Esophagus muscularis mucosa (tissue), 4 donors: ENCODE results near the gene PHACTR1. TPM values are rescaled to one million over a fixed set of nuclear protein-coding genes. Genes with fewer than 3 reads are reported as not detected.

Source experiments
- DNase-seq: peaks from one replicate; pipeline ENCODE4 v3.0.0-alpha.2; 2017; ENCODE audit errors: extremely low spot score
- H3K27ac ChIP-seq, 4 donors: fragments of 200-600 bp; sonication (generic); replicated peaks in 1 of 4; 1 replicate in 3 of 4; 2 replicates in 1 of 4; pipeline ENCODE4 v1.5.1; 2016 to 2019; ENCODE audit warnings: mild to moderate bottlenecking in 1 of 4
- H3K27me3 ChIP-seq, 4 donors: fragments of 200-600 bp; sonication (generic); one replicate each; pipeline versions ENCODE4 v1.5.1 to v1.6.0; 2016 to 2019
- H3K36me3 ChIP-seq, 4 donors: fragments of 200-600 bp; sonication (generic); one replicate each; pipeline ENCODE4 v1.5.1; 2016 to 2019
- H3K4me1 ChIP-seq, 4 donors: fragments of 200-600 bp; sonication (generic); one replicate each; pipeline ENCODE4 v1.5.1; 2016 to 2019
- H3K4me3 ChIP-seq, 4 donors: fragments of 200-600 bp; sonication (generic); 1 replicate in 2 of 4; 2 replicates in 2 of 4; pipeline ENCODE4 v1.5.1; 2016 to 2019; ENCODE audit warnings: mild to moderate bottlenecking in 4 of 4, moderate library complexity in 1 of 4
- H3K9me3 ChIP-seq, 4 donors: fragments of 200-600 bp; sonication (generic); 1 replicate in 3 of 4; 2 replicates in 1 of 4; pipeline ENCODE4 v1.5.1; 2016 to 2019
- CTCF ChIP-seq, 3 experiments: fragments of 200-600 bp in 2 of 3; fragments of 450-650 bp in 1 of 3; sonication (generic) in 2 of 3; IDR thresholded peaks; one replicate each; pipeline ENCODE4 v1.5.1; 2017 to 2019; ENCODE audit warnings: antibody characterized with exemption in 3 of 3, mild to moderate bottlenecking in 2 of 3, moderate library complexity in 1 of 3
- EP300 ChIP-seq: sonication (generic); formaldehyde crosslinking; IDR thresholded peaks from one replicate; pipeline ENCODE4 v1.6.1; 2017; ENCODE audit warnings: antibody characterized with exemption
- POLR2A ChIP-seq: fragments of 450-650 bp; IDR thresholded peaks from one replicate; pipeline ENCODE4 v1.6.1; 2017; ENCODE audit warnings: antibody characterized with exemption, moderate library complexity, mild to moderate bottlenecking, low read depth
- POLR2AphosphoS5 ChIP-seq, 2 donors: sonication (generic); formaldehyde crosslinking; IDR thresholded peaks; one replicate each; pipeline ENCODE4 v1.6.1; 2017; ENCODE audit warnings: antibody characterized with exemption in 2 of 2
- WGBS: methylation state at CpG from one replicate; pipeline ENCODE4 v1.1.5; 2018; 5-methylcytosine and 5-hydroxymethylcytosine counted together
- intact Hi-C: fragments of 100-400 bp; cut with DNase I; formaldehyde crosslinking; loops from one replicate; pipeline ENCODE4 v1.15.1; 2023
- total RNA-seq, 4 donors: library from RNA; depleted of rRNA; stranded (reverse); fragments of >200 nt; gene quantifications; one replicate each; pipeline versions ENCODE4 v1.1.0 to v1.2.1, GENCODE V29; 2016

PHACTR1 gene
- total RNA-seq, 4 donors from 2014 or later: 0.83 to 4.2 (median 3.1) TPM

- peaks cover 4 to 21% (median 13%) of the 10 kb centered on the region in 4 donors for H3K4me1 ChIP-seq
- H3K27ac ChIP-seq: no peak overlapping the region
- no peak overlapping the region for H3K4me3 ChIP-seq
- no peaks in the 10 kb centered on the region for H3K27me3 ChIP-seq
- H3K9me3 ChIP-seq: no peaks in the 10 kb centered on the region
- intact Hi-C loops: no loop called here
- DNase-seq: no peak
- no peak for TF ChIP-seq POLR2A
- TF ChIP-seq POLR2AphosphoS5 (IDR thresholded peaks at IDR 0.05): no peak
- no peak for TF ChIP-seq EP300
- no peak for TF ChIP-seq CTCF (IDR thresholded peaks at IDR 0.05)
- no peaks in the 10 kb centered on the region for H3K36me3 ChIP-seq
These were observed 383.2 kb downstream of the PHACTR1 start for GRCh38 chr6:13099771-13100170.

DNA sequence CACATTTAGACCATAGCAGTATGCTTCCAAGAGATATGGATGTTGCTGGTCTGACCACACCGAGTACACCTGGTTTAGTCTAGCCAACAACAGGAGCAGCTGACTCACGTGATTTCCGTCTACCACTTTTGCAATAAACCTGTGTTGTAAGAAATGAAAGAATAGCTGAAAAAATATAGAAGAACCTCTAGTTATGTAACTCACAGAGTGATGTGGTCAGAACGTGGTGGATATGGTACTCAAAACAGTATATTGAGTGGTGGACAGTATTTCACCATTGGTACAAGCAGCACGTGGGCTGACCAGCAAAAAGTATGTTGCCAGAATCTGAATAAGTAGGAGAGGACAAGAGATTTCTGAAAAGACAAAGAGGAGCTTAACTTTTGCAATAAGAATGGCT is 384.8 kb downstream of the PHACTR1 start:
- WGBS: 85% methylated on average over 5 of the region's 5 CpGs

DNA sequence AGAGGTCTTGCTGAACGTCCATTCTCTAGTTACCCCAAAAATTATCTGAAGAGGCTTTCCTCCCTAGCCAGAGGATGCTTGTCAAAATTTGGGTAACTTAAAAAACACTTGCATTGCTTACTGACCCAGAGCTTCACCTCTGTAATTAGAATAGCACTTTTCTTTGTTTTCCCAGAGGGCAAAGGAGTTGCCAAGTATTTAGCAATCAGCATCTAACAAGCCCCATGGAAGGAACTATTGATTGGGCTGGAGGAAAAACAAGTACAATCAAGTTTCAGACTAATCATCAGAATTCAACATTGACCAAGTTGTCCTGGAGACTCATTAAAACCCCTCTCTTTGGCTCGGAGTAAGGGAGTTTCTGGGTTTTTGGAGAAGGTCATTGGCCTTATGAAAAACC is 385.4 kb downstream of the PHACTR1 start:
- Histone ChIP-seq H3K9me3 (no peaks in the 10 kb centered on the region), H3K27ac (no peak overlapping the region), H3K27me3 (no peaks in the 10 kb centered on the region), H3K4me1 (peaks cover 4 to 8% (median 7%) of the 10 kb centered on the region in 4 donors), H3K36me3 (no peaks in the 10 kb centered on the region), H3K4me3 (no peak overlapping the region)
- DNase-seq: no peak
- WGBS: 53% methylated on average over 2 of the region's 2 CpGs
- TF ChIP-seq POLR2A: no peak
- intact Hi-C loops: no loop called here

More for the DNA sequence above, 384.8 kb downstream of the PHACTR1 start:
- H3K9me3 ChIP-seq: no peaks in the 10 kb centered on the region
- H3K27ac ChIP-seq: no peak overlapping the region
- H3K27me3 ChIP-seq: no peaks in the 10 kb centered on the region
- no peak overlapping the region for H3K4me3 ChIP-seq
- H3K4me1 ChIP-seq: peaks cover 4 to 14% (median 12%) of the 10 kb centered on the region in 4 donors
- DNase-seq: no peak
- intact Hi-C loops: no loop called here
- H3K36me3 ChIP-seq: no peaks in the 10 kb centered on the region
- TF ChIP-seq CTCF (IDR thresholded peaks at IDR 0.05): no peak
- TF ChIP-seq EP300: no peak
- no peak for TF ChIP-seq POLR2A
- TF ChIP-seq POLR2AphosphoS5 (IDR thresholded peaks at IDR 0.05): no peak

DNA sequence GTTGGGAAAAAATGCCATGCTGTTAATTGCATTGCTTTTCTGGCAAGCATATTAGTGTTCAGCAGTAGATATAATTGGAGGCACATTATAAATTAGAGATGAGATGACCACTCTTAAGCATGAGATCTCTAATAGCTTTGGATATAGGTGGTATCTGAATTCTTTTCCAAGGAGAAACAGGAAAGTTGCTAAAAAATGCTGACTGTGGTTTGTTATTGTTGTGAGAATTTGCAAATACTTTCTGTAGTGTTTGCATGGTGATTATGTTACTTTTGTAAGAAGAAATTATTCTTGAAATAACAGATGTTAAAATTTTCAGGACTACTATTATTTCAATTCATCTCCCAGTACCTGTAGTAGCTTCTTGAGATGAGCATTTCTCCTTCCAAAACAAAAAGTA is 386.6 kb downstream of the PHACTR1 start:
- Histone ChIP-seq H3K36me3 (no peaks in the 10 kb centered on the region), H3K9me3 (no peaks in the 10 kb centered on the region), H3K27me3 (no peaks in the 10 kb centered on the region), H3K27ac (no peak overlapping the region), H3K4me3 (no peak overlapping the region), H3K4me1 (peaks cover 0 to 4% (median 0%) of the 10 kb centered on the region in 4 donors)
- DNase-seq: no peak
- intact Hi-C loops: no loop called here
- no peak for TF ChIP-seq EP300
- no peak for TF ChIP-seq CTCF (IDR thresholded peaks at IDR 0.05)

DNA sequence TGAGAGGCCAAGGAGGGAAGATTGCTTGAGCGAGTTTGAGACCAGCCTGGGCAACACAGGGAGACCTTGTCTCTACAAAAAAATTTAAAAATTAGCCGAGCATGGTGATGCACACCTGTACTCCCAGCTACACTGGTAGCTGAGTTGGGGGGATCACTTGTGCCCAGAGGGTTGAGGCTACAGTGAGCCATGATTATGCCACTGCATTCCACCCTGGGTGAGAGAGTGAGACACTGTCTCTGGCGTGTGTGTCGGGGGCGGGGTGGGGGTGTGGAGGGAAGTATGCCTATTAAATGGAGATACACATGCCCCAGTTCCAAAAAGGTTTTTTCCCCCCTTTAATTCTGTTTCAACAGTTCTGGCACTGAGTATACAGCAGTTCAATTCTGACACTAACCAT is 388.6 kb downstream of the PHACTR1 start:
- intact Hi-C loops: no loop called here
- no peaks in the 10 kb centered on the region for H3K27me3 ChIP-seq

More for the DNA sequence above, 388.6 kb downstream of the PHACTR1 start:
- Histone ChIP-seq H3K36me3 (no peaks in the 10 kb centered on the region), H3K9me3 (peaks cover 0 to 5% (median 0%) of the 10 kb centered on the region in 4 donors), H3K4me3 (no peak overlapping the region), H3K27ac (no peak overlapping the region), H3K4me1 (peaks cover 0 to 4% (median 0%) of the 10 kb centered on the region in 4 donors)
- TF ChIP-seq EP300: no peak
- no peak for TF ChIP-seq POLR2AphosphoS5 (IDR thresholded peaks at IDR 0.05)
- TF ChIP-seq CTCF (IDR thresholded peaks at IDR 0.05): no peak
- TF ChIP-seq POLR2A: no peak
- DNase-seq: no peak
- whole genome bisulfite sequencing: 97% methylated on average over 4 of the region's 5 CpGs
